Stimulated activated CD4-positive, alpha-beta T cell treated with anti-CD3 and anti-CD28 coated beads, TNF-alpha, amount 100 ng/mL, for 1 hour (primary cell): ENCODE measurements around the gene GSTT4.
"Not testable (repeated sequence)": the region's sequence is repeated elsewhere in the genome, so short reads cannot be mapped to it uniquely, and the experiment has no call there.

Experiments used
- DNase-seq, 3 donors: peaks; one replicate each; pipeline ENCODE4 v3.0.0-alpha.2; 2020; ENCODE audit warnings: low read depth in 3 of 3, low spot score in 1 of 3

GSTT4 gene

GRCh38 chr22:24005201-24005600, at the start of gene GSTT4:
Gene GSTT4 (minus strand): TSS chr22:24005453. CDS start chr22:24005356, 97 bp downstream.
- DNase-seq = no peak

DNA sequence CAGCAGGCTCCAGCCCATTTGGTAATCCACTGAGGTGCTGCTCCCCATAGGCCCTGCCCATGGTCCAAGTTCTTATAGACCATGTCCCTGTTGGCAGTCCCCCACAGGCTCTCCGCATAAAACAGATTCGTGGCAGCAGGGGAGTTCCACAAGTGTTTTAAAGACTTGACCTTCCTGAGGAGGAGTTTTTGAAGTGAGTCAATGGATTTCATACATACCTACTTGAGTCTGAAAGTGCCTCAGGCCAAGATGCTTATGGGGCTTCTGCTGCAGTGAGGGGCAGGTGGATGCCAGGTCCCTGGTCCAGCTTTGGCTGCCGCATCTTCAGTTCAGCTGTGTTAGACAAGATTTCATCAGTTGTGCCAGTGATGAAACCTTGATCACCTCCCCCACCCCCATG, 49.1 kb upstream of the GSTT4 start:
- no peak for DNase-seq

GRCh38 chr22:24053481-24054226, 48.4 kb upstream of the GSTT4 start:
- no peak for DNase-seq

GRCh38 chr22:24051568-24051967, 46.3 kb upstream of the GSTT4 start:
- no peak for DNase-seq

GRCh38 chr22:24051028-24051427, 45.8 kb upstream of the GSTT4 start:
- no peak for DNase-seq

- DNase-seq = no peak
Measured at GRCh38 chr22:24049978-24050377, 44.7 kb upstream of the GSTT4 start.

- DNase-seq = no peak
Measured at GRCh38 chr22:24049211-24049610, 44.0 kb upstream of the GSTT4 start.

GRCh38 chr22:24046024-24046423, 40.8 kb upstream of the GSTT4 start:
- no peak for DNase-seq

GRCh38 chr22:24043958-24044357, 38.7 kb upstream of the GSTT4 start:
- no peak for DNase-seq

GRCh38 chr22:24043465-24043864, 38.2 kb upstream of the GSTT4 start:
- not testable (repeated sequence) for DNase-seq

- no peak for DNase-seq
Measured at GRCh38 chr22:24040946-24041345, 35.7 kb upstream of the GSTT4 start.

GRCh38 chr22:24039046-24039445, 33.8 kb upstream of the GSTT4 start:
- no peak for DNase-seq

DNA sequence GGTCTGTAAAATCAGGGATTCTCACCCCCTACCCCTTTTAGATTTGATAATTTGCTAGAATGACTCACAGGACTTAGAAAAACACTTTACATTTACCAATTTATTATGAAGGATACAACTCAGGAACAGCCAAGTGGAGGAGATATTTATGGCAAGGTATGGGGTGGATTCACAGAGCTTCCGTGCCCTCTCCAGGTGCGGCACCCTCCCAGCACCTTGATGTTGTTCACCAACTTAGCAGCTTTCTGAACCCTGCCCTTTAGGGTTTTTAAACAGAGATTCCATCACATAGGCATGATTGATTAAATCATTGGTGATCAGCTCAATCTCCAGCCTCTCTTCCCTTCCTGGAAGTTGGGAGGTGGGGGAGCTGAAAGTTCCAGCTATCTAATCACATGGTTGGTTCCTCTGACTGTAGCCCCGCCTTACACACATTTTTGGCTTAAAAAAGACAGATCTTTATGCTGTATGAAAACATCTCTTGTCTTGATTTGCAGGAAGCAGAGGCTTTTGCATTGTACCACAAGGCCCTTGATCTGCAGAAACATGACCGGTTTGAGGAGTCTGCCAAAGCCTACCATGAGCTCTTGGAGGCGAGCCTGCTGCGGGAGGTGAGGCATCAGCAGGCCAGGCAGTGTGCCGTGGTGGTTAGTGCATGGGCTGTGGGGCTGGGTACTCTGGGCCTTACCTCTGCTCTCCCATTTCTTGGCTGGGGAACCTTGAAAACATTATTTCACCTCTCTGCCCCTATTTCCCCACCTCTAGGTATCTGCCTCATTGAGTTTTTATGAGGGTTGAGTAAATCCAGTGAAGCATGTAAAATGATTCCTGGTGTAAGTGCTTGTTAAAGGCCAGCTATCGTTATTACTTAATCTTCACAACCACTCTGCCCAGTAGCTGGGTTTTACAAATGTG, 32.9 kb upstream of the GSTT4 start:
- peak in 1 of 3 donors; percentile 1 for DNase-seq

DNA sequence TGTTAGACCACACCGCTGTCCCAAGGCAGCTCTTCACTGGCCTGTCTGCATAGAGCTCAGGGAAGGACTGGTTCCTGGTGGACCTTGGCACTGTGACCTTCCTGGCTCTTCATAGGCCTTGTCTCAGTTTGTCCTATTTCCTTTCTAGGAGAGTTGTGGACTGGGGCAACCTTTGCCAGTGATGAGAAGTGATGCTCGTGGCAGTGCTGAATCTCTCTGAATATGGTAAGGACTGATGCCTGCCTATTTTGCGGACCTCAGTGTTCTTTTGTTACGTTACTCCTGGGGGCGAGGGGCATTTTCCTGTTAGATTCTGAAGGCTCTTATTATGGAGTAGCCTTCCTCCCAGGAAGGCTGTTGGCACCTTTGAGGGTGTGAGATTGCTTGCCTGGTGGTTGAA, 30.0 kb upstream of the GSTT4 start:
- no peak for DNase-seq

GRCh38 chr22:24033731-24034130, 28.5 kb upstream of the GSTT4 start:
- no peak for DNase-seq

DNA sequence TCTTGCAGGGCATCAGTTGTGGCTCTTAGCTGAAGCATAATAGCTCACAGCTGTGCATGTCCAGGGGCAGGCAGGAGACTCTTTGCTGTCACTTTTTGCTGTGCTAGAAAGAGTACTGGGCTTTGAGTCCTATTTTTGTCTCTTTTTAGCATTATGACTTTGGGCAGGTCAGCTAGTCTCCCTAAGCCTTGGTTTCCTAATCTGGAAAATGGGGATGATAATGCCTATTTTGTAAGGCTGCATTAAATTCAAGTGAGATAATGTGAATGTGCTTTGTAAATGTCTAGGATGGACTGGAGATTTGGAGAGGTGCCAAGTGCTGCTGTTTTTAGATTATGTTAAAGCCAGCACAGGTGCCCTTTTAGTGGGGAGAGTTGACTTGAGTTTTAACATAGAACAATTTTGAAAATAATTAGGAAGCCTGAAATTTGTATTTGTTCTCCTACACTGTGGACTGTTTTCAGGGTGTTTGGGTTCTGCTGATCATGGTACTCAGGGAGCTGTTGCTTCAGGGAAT, 25.0 kb upstream of the GSTT4 start:
- no peak for DNase-seq

DNA sequence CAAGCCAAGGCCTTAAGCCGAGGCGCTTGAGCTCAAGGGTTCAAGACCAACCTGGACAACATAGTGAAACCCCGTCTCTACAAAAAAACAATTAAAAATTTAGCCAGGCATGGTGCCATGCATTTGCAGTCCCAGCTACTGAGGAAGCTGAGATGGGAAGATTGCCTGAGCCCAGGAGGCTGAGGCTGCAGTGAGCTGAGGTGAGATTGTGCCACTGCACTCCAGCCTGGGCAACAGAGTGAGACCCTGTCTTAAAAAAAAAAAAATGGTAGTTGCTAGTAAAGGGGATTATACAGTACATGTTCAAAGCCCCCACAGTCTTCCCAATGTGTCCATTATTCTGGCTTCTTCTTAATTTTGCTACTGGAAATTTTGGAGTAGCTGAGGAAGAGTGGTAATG, 24.1 kb upstream of the GSTT4 start:
- DNase-seq = no peak

- DNase-seq = no peak
Measured at GRCh38 chr22:24028533-24028932, 23.3 kb upstream of the GSTT4 start.

DNA sequence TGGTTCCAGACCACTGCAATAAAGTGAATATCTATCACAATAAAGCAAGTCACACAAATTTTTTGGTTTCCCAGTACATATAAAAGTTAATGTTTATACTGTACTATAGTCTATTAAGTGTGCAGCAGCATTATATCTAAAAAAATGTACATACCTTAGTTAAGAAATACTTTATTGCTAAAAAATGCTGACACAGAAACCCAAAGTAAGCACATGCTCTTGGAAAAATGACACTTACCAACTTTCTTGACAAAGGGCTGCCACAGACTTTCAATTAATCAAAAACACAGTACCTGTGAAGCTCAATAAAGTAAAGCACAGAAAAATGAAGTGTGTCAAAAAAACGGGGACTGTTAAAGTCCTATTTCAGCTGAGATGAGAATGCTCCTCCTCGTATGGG, 22.7 kb upstream of the GSTT4 start:
- no peak for DNase-seq

DNA sequence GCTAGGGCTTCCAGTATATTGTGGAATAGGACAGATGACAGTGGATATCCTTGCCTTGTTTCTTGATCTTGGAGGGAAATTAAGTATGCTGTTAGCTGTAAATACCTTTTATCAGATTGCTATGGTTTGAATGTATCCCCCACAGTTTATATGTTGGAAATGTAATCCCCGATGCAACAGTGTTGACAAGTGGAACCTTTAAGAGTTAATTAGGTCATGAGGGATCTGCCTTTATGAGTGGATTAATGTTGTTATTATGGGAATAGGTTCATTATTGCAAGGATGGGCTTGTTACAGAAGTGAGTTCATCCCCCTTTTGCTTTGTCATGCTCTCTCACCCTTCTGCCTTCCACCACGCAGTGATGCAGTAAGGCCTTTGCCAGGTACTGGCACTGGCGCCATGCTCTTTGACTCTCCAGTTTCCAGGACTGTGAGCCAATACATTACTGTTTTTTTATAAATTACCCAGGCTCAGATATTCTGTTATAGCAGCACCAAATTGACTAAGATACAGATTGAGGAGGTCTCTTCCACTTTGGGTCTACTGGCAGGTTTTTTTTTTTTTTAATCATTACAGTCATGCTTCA, 22.2 kb upstream of the GSTT4 start:
- no peak for DNase-seq

DNA sequence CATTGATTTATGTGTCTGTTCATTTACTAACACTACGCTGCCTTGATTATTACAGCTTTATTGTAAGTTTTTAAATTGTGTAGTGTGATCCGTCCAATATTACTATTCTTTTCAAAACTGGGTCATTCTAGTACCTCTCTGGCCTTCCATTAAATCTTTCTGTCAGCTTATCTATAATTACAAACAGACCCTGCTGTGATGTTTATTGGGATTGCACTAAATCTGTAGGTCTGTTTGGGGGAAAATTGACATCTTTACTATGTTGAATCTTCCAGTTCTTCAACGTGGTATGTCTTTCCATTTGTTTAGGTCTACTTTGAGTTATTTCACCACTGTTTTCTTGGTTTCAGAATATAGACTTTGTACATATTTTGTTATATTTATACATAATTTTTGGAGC, 21.5 kb upstream of the GSTT4 start:
- DNase-seq = no peak

GRCh38 chr22:24026056-24026455, 20.8 kb upstream of the GSTT4 start:
- DNase-seq = no peak
